OCI-LY1 (cell line): Measurements from ENCODE around the gene GADD45B.

Experiments used
- CTCF ChIP-seq: fragments of 200-600 bp; sonication (generic), shearing (Covaris generic); IDR thresholded peaks from 2 replicates; pipeline ENCODE4 v1.5.1; 2017; ENCODE audit warnings: mild to moderate bottlenecking, antibody characterized with exemption, low read length, moderate library complexity, mixed read lengths
- EZH2 ChIP-seq: fragments of 200-600 bp; sonication (generic), shearing (Covaris generic); IDR thresholded peaks from 2 replicates; pipeline ENCODE4 v1.8.0; 2017; ENCODE audit warnings: borderline replicate concordance, mixed run types, mild to moderate bottlenecking, antibody characterized with exemption, low read length, moderate library complexity, mixed read lengths

- TF ChIP-seq CTCF (no peak), EZH2 (no peak)
Measured at GRCh38 chr19:2495130-2495641, 19.3 kb downstream of the GADD45B start.
